ENCODE results near the gene CALML4.
"Not testable (repeated sequence)": the region's sequence is repeated elsewhere in the genome, so short reads cannot be mapped to it uniquely, and the experiment has no call there.

The CALML4 gene

GRCh38 chr15:68204776-68205557 is at the start of gene CALML4:
Gene CALML4 (minus strand): TSS chr15:68205332. CDS start chr15:68205247, 85 bp downstream.
- H3K9ac ChIP-seq: peak within 1 kb of the TSS; percentile 80
- peaks cover 7% of the 10 kb centered on the region; the same call in 1 of the 2 replicates for H3K36me3 ChIP-seq

GRCh38 chr15:68252925-68253534 is 47.9 kb upstream of the CALML4 start:
- no peaks in the 10 kb centered on the region for H3K9me3 ChIP-seq
- no peaks in the 10 kb centered on the region for H3K27me3 ChIP-seq
- no peak for TF ChIP-seq Cebpa-rat (IDR thresholded peaks at IDR 0.05)
- peaks cover 19% of the 10 kb centered on the region for H3K4me1 ChIP-seq
- H3K27ac ChIP-seq: no peak overlapping the region
- no peak overlapping the region for H3K4me2 ChIP-seq
- no peaks in the 10 kb centered on the region for H4K20me1 ChIP-seq
- H3K36me3 ChIP-seq: no peaks in the 10 kb centered on the region
- no peak overlapping the region for H3K9ac ChIP-seq
- no peak overlapping the region for H3K4me3 ChIP-seq

More at GRCh38 chr15:68204776-68205557, at the start of gene CALML4:
- TF ChIP-seq Cebpa-rat (IDR thresholded peaks at IDR 0.05): no peak
- Histone ChIP-seq H3K27ac (peak within 1 kb of the TSS; percentile 90), H3K4me3 (peak within 1 kb of the TSS; percentile 66), H3K4me2 (peak within 1 kb of the TSS; percentile 90), H3K9me3 (no peaks in the 10 kb centered on the region), H3K27me3 (no peaks in the 10 kb centered on the region), H3K4me1 (peaks cover 100% of the 10 kb centered on the region), H4K20me1 (peaks cover 14% of the 10 kb centered on the region; the same call in 1 of the 2 replicates)

- no peaks in the 10 kb centered on the region for H3K27me3 ChIP-seq
- no peak overlapping the region for H3K27ac ChIP-seq
- H3K36me3 ChIP-seq: no peaks in the 10 kb centered on the region
- no peak overlapping the region for H3K4me3 ChIP-seq
- peaks cover 8% of the 10 kb centered on the region for H3K9me3 ChIP-seq
- no peak for TF ChIP-seq Cebpa-rat (IDR thresholded peaks at IDR 0.05)
- H3K9ac ChIP-seq: no peak overlapping the region
- H4K20me1 ChIP-seq: no peaks in the 10 kb centered on the region
- H3K4me2 ChIP-seq: no peak overlapping the region
- H3K4me1 ChIP-seq: 0 out of 2 replicates have a peak, but pooled peaks cover 7% of the 10 kb centered on the region
Measured at GRCh38 chr15:68249058-68249713, 44.1 kb upstream of the CALML4 start.

- no peak for TF ChIP-seq Cebpa-rat (IDR thresholded peaks at IDR 0.05)
Measured at GRCh38 chr15:68244235-68244634, 39.1 kb upstream of the CALML4 start.

GRCh38 chr15:68241088-68241935 is 36.2 kb upstream of the CALML4 start:
- peaks cover 19% of the 10 kb centered on the region for H3K4me1 ChIP-seq
- H3K36me3 ChIP-seq: no peaks in the 10 kb centered on the region
- H3K27ac ChIP-seq: no peak overlapping the region
- no peak for TF ChIP-seq Cebpa-rat (IDR thresholded peaks at IDR 0.05)
- H3K4me3 ChIP-seq: no peak overlapping the region
- H3K9ac ChIP-seq: no peak overlapping the region
- peaks cover 34% of the 10 kb centered on the region for H3K9me3 ChIP-seq
- no peaks in the 10 kb centered on the region for H3K27me3 ChIP-seq
- no peak overlapping the region for H3K4me2 ChIP-seq
- H4K20me1 ChIP-seq: no peaks in the 10 kb centered on the region

More at GRCh38 chr15:68244235-68244634, 39.1 kb upstream of the CALML4 start:
- Histone ChIP-seq H3K4me2 (no peak overlapping the region), H3K4me1 (0 out of 2 replicates have a peak, but pooled peaks cover 3% of the 10 kb centered on the region), H4K20me1 (no peaks in the 10 kb centered on the region), H3K9ac (no peak overlapping the region), H3K4me3 (no peak overlapping the region), H3K27ac (no peak overlapping the region), H3K9me3 (peaks cover 34% of the 10 kb centered on the region), H3K27me3 (no peaks in the 10 kb centered on the region), H3K36me3 (no peaks in the 10 kb centered on the region)

GRCh38 chr15:68239025-68239424 is 33.9 kb upstream of the CALML4 start:
- no peak for TF ChIP-seq Cebpa-rat (IDR thresholded peaks at IDR 0.05)
- H3K9ac ChIP-seq: no peak overlapping the region
- no peak overlapping the region for H3K4me3 ChIP-seq
- H3K9me3 ChIP-seq: peaks cover 25% of the 10 kb centered on the region
- no peak overlapping the region for H3K27ac ChIP-seq
- no peak overlapping the region for H3K4me2 ChIP-seq
- no peaks in the 10 kb centered on the region for H3K27me3 ChIP-seq
- H4K20me1 ChIP-seq: no peaks in the 10 kb centered on the region
- H3K4me1 ChIP-seq: peaks cover 21% of the 10 kb centered on the region
- no peaks in the 10 kb centered on the region for H3K36me3 ChIP-seq

- no peaks in the 10 kb centered on the region for H4K20me1 ChIP-seq
- H3K4me2 ChIP-seq: no peak overlapping the region
- H3K27ac ChIP-seq: no peak overlapping the region
- peaks cover 60% of the 10 kb centered on the region for H3K4me1 ChIP-seq
- no peak overlapping the region for H3K9ac ChIP-seq
- H3K36me3 ChIP-seq: no peaks in the 10 kb centered on the region
- no peak for TF ChIP-seq Cebpa-rat (IDR thresholded peaks at IDR 0.05)
- H3K27me3 ChIP-seq: no peaks in the 10 kb centered on the region
- no peak overlapping the region for H3K4me3 ChIP-seq
- H3K9me3 ChIP-seq: no peaks in the 10 kb centered on the region
Measured at GRCh38 chr15:68235022-68235421, 29.9 kb upstream of the CALML4 start.

- H3K4me2 ChIP-seq, H3K9me3 ChIP-seq, H3K36me3 ChIP-seq, H3K27ac ChIP-seq, H3K4me3 ChIP-seq, H3K9ac ChIP-seq, H4K20me1 ChIP-seq, H3K27me3 ChIP-seq: not testable (repeated sequence)
- H3K4me1 ChIP-seq: peaks cover 63% of the 10 kb centered on the region
Measured at GRCh38 chr15:68234520-68234919, 29.4 kb upstream of the CALML4 start.

GRCh38 chr15:68234060-68234459 is 28.9 kb upstream of the CALML4 start:
- Histone ChIP-seq H3K4me2 (no peak overlapping the region), H3K9me3 (no peaks in the 10 kb centered on the region), H4K20me1 (no peaks in the 10 kb centered on the region), H3K27ac (peak overlapping the region; percentile 62; the same call in 1 of the 2 replicates), H3K27me3 (no peaks in the 10 kb centered on the region), H3K9ac (no peak overlapping the region), H3K4me3 (no peak overlapping the region), H3K36me3 (no peaks in the 10 kb centered on the region), H3K4me1 (peaks cover 63% of the 10 kb centered on the region)
- no peak for TF ChIP-seq Cebpa-rat (IDR thresholded peaks at IDR 0.05)
